Colonic mucosa (tissue), 4 donors: ENCODE measurements around the gene ALDH4A1. TPM values are rescaled to one million over a fixed set of nuclear protein-coding genes. Genes with fewer than 3 reads are reported as not detected.

Source experiments
- DNase-seq: peaks from one replicate; pipeline ENCODE4 v3.0.0-alpha.2; 2020
- H3K27ac ChIP-seq: fragments of 200-600 bp; one replicate; pipeline ENCODE4 v1.8.0; 2021
- H3K27me3 ChIP-seq: fragments of 200-600 bp; one replicate; pipeline ENCODE4 v1.8.0; 2021
- H3K36me3 ChIP-seq: fragments of 200-600 bp; one replicate; pipeline ENCODE4 v1.8.0; 2021
- H3K4me1 ChIP-seq: fragments of 200-600 bp; one replicate; pipeline ENCODE4 v1.8.0; 2021; ENCODE audit warnings: mild to moderate bottlenecking
- H3K4me3 ChIP-seq: fragments of 200-600 bp; one replicate; pipeline ENCODE4 v1.8.0; 2021
- H3K9ac ChIP-seq, 2 donors: one replicate each; pipeline ENCODE4 v1.7.0; 2013; ENCODE audit warnings: control low read depth in 2 of 2, low read depth in 2 of 2, low read length in 2 of 2
- H3K9me3 ChIP-seq: fragments of 200-600 bp; one replicate; pipeline ENCODE4 v1.8.0; 2021
- intact Hi-C: fragments of 100-400 bp; cut with DNase I; formaldehyde crosslinking; loops from one replicate; pipeline ENCODE4 v1.14.1; 2022
- total RNA-seq, 2 donors: library from RNA; stranded (reverse); fragmentation: NEBNext Ultra II Directional in 1 of 2; extraction: Animal tissue kit (Norgen Biotek cat#: 25700) in 1 of 2; gene quantifications; one replicate each; pipeline ENCODE4 v1.2.1, GENCODE V29; 2021
- TF ChIP-seq, protein P1 (sequence below): fragments of 200-600 bp; IDR thresholded peaks from one replicate; pipeline ENCODE4 v1.8.0; 2022; ENCODE audit warnings: antibody characterized with exemption, mild to moderate bottlenecking
- donor health status: healthy.
- donor health status: DM: no; HTN: no; CAD: no.
- donor health status: DM: no; HTN: no; CAD: no.

The ALDH4A1 gene
- total RNA-seq, 2 donors from 2014 or later: 7.9 to 13.0 TPM

- no peaks in the 10 kb centered on the region for H3K27me3 ChIP-seq
- no peak overlapping the region for H3K9ac ChIP-seq
- no peaks in the 10 kb centered on the region for H3K4me1 ChIP-seq
- H3K27ac ChIP-seq: no peak overlapping the region
- DNase-seq: no peak
- TF ChIP-seq, protein P1, sequence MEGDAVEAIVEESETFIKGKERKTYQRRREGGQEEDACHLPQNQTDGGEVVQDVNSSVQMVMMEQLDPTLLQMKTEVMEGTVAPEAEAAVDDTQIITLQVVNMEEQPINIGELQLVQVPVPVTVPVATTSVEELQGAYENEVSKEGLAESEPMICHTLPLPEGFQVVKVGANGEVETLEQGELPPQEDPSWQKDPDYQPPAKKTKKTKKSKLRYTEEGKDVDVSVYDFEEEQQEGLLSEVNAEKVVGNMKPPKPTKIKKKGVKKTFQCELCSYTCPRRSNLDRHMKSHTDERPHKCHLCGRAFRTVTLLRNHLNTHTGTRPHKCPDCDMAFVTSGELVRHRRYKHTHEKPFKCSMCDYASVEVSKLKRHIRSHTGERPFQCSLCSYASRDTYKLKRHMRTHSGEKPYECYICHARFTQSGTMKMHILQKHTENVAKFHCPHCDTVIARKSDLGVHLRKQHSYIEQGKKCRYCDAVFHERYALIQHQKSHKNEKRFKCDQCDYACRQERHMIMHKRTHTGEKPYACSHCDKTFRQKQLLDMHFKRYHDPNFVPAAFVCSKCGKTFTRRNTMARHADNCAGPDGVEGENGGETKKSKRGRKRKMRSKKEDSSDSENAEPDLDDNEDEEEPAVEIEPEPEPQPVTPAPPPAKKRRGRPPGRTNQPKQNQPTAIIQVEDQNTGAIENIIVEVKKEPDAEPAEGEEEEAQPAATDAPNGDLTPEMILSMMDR: no peak
- H3K9me3 ChIP-seq: no peaks in the 10 kb centered on the region
- H3K4me3 ChIP-seq: no peak overlapping the region
- intact Hi-C loops: no loop called here
- H3K36me3 ChIP-seq: no peaks in the 10 kb centered on the region
These were observed 10.2 kb upstream of the ALDH4A1 start for GRCh38 chr1:18912550-18912949.

DNA sequence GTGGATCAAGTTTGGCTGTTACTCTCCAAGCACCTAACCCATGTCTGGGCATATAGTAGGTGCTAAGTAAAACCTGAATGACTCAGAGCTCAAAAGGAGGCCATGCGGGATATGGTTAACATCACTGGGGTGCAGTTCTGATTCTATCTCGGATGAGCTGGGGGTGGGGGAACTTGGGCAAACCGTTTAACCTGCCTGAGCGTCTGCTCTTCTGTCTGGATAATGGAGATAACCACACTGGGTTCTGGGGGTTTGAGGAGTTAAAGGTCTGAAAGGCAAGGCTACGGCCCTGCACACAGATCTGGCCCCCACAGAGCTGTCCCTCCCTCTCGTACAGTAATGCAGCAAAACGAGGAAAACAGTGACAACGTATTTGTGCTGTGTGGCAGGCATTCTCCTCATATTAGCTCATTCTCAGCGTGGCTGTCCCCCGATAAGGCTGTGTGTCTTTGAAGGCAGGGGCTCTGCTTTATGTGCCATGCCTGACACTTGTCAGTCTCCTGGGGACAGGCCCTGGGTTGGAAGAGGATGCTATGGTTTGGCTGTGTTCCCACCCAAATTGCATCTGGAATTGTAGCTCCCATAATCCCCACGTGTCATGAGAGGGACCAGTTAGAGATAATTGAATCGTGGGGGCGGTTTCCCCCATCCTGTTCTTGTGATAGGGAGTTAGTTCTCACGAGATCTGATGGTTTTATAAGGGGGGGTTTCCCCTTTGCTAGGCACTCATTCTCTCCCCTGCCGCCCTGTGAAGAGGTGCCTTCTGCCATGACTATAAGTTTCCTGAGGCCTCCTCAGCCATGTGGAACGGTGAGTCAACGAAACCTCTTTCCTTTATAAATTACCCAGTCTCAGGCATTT is 6.8 kb upstream of the ALDH4A1 start:
- no peak overlapping the region for H3K9ac ChIP-seq
- H3K27me3 ChIP-seq: no peaks in the 10 kb centered on the region
- H3K4me3 ChIP-seq: no peak overlapping the region
- TF ChIP-seq, protein P1: no peak
- DNase-seq: no peak
- no peaks in the 10 kb centered on the region for H3K9me3 ChIP-seq
- intact Hi-C loops: loop anchor here (5.0 to 10.0 kb wide), 2 partner anchors 188 to 326 kb away; no protein-coding TSS in a partner anchor
- H3K27ac ChIP-seq: no peak overlapping the region
- H3K4me1 ChIP-seq: no peaks in the 10 kb centered on the region
- no peaks in the 10 kb centered on the region for H3K36me3 ChIP-seq

GRCh38 chr1:18907917-18908845 is 5.8 kb upstream of the ALDH4A1 start:
- TF ChIP-seq, protein P1: no peak
- Histone ChIP-seq H3K9me3 (no peaks in the 10 kb centered on the region), H3K4me1 (peaks cover 5% of the 10 kb centered on the region), H3K4me3 (no peak overlapping the region), H3K9ac (no peak overlapping the region), H3K36me3 (no peaks in the 10 kb centered on the region), H3K27ac (no peak overlapping the region), H3K27me3 (no peaks in the 10 kb centered on the region)
- DNase-seq: no peak
- intact Hi-C loops: loop anchor here (5.0 to 10.0 kb wide), 2 partner anchors 189 to 327 kb away; no protein-coding TSS in a partner anchor

- peak overlapping the region; percentile 8 for H3K27ac ChIP-seq
- TF ChIP-seq, protein P1: peak; percentile 83
- intact Hi-C loops: loop anchor here (5.0 to 10.0 kb wide), 2 partner anchors 190 to 328 kb away; no protein-coding TSS in a partner anchor
- peaks cover 7% of the 10 kb centered on the region for H3K4me1 ChIP-seq
- H3K36me3 ChIP-seq: no peaks in the 10 kb centered on the region
- no peaks in the 10 kb centered on the region for H3K27me3 ChIP-seq
- H3K4me3 ChIP-seq: no peak overlapping the region
- H3K9ac ChIP-seq: no peak overlapping the region
- no peaks in the 10 kb centered on the region for H3K9me3 ChIP-seq
- peak; percentile 67 for DNase-seq
These were observed 4.9 kb upstream of the ALDH4A1 start for GRCh38 chr1:18907021-18907916.
